ENCODE results near the gene RIN3.

DNA sequence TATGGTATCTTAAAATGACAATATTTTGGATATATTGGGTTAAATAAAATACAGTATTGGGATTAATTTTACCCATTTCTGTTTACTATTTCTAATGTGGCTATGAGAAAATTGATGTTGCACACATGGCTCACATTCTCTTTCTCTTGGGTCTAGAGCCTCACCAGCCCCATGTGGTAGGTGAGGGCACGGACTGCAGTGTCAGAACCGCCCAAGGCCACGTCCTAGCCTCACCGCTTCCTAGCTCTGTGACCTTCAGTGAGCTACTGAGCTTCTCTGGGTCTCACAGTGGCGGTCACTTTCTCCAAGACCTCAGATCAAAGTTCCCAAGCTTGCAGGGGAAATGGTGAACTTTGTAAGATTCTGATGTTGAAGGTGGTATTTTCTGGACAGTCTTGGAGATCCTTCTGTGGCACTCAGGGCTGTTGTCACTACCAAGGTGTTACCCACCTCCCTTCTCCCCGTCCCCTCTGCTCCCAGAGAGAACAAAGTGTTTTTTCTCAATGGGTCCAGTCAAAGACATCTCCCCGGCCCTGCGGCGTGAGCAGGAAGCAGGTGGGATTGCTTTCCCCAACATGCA, 87.6 kb downstream of the RIN3 start:
- TF ChIP-seq CTCF (conservative IDR thresholded peaks at IDR 0.05 in 1 of 2, IDR thresholded peaks at IDR 0.05 in 1 of 2; ENCODE audit: extremely low read depth in 1 of 2, insufficient read depth in 1 of 2, low read depth in 1 of 2, low read length in 2 of 2) (no peak), EZH2 (IDR thresholded peaks at IDR 0.05; ENCODE audit: borderline replicate concordance, low read length) (no peak)
